Stimulated activated CD4-positive, alpha-beta T cell treated with anti-CD3 and anti-CD28 coated beads, TNF-alpha, amount 100 ng/mL, for 24 hours (primary cell): Measurements from ENCODE around the gene GINS2.

Source experiments
- DNase-seq, 3 experiments: peaks; one replicate each; pipeline ENCODE4 v3.0.0-alpha.2; 2020; ENCODE audit warnings: low read depth in 3 of 3

The GINS2 gene

DNA sequence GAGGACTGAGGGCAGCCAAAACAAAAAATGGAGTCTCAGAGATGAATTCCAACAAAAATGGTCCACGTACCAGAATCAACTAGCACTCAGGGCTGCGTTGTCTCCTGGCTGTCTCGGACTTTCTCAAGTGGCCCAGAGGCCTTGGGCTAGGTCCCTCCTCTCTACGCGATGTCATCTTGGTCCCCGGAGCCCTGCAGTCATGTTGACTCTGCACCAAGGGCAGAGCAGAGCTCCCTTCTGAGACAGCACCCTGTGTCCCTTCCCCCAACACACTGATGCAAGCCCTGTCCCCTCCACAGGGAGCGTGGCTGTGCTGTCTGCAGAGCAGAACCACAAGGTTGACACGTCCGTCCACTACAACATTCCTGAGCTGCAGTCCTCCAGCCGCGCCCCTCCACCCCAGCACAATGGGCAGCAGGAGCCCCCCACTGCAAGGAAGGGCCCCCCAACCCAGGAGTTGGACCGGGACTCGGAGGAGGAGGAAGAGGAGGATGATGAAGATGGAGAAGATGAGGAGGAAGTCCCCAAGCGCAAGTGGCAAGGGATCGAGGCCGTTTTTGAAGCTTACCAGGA lies 20.8 kb downstream of the GINS2 start:
- no peak for DNase-seq

DNA sequence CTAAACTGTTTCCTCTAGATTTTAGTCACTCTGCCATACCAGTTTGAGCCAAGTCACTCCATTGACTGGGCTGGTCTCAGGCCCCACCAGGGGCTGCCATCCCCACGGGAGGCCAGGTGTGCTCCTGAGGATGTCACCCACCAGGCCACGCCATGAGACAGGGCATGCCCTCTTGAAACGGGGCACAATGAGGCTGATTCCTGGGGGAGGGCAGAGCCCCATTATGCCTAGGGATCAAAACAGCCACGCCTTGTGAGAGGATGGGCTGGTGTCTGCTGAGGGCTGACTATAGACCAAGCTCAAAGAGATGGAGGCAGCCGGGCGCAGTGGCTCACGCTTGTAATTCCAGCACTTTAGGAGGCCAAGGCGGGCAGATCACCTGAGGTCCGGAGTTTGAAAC lies 21.5 kb downstream of the GINS2 start:
- DNase-seq = no peak

DNA sequence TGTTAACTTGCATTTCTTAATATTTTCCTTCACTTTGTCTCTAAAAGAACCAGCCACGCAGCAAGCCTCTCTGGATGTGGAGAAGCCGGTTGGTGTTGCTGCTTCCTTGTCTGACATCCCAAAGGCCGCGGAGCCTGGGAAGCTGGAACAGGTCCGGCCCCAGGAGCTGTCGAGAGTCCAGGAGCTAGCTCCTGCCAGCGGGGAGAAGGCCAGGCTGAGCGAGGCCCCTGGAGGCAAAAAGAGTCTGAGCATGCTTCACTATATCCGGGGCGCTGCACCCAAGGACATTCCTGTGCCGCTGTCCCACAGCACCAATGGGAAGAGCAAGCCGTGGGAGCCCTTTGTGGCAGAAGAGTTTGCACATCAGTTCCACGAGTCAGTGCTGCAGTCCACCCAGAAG lies 22.8 kb downstream of the GINS2 start:
- DNase-seq = no peak

DNA sequence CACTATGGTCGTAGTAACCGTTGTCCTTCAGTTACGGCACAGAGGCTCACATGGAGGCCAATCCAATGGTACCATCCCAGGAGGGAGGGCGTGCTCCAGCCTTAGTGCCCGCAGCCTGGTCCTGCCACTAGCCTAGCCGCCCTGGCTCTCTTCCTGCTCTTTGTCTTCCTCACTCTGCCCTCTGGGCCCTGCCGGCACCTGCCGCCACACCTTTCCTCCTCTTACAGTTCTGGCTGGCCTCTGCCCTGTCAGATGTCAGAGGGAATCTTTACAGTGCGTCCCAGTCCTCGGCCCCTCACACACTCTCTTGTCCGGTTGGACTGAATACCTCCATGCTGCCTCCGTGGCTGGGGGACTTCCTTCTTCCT lies 23.4 kb downstream of the GINS2 start:
- no peak for DNase-seq

DNA sequence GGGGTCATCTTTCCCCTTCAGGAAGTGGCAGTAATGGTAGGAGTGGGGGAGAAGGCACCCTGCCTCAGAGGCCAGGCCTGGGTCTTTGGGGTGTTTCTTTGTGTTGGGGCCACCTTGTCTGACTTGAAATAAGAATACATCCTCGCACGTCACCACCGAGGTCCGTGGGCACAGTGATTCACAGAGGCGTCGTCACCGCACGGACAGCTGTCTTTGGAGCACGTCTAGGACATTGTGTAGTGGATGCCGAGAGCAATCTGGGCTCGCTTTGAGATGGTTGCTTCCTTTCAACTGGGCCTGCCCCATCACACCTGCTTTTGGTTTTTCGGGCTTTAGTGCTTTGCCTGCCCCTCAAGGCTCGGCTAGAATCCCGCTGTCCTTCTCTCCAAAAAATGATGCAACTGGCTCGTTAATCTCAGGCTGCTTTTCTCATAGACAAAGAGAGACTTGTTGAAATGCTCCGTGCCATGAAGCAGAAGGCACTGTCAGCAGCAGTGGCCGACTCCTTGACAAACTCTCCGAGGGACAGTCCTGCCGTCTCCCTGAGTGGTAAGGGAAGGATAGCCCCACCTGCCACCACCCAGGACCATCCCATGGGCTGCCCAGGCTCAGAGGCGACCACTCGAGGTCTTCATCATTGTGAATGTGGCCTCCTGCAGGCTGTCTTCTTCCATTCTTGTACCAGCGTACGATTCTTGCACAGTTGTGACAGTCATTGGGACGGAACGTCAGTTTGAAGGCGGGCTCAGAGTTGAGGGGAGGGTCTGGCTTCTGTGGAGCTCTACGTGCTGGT lies 24.0 kb downstream of the GINS2 start:
- DNase-seq = no peak

DNA sequence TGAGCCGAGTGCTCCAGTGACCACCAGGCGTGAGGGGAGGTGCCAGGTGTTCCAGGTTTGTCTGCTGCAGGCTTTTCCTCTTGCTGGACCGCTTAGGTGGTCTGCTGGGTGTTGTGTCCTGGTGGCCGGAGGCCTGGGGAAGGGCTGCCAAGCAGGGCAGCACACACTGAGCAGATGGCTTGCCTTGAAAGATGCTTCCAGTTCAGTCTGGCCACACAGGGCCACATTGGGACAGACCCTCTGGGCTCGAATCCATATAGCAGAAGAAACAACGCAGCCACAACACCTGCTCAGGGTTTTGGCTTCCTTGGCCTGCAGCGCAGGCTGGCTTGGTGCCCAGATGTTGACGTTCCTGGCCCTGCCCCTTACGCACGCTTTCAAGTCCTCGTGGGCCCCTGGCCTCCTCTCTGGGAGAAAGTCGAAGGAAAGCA lies 24.8 kb downstream of the GINS2 start:
- DNase-seq = no peak

DNA sequence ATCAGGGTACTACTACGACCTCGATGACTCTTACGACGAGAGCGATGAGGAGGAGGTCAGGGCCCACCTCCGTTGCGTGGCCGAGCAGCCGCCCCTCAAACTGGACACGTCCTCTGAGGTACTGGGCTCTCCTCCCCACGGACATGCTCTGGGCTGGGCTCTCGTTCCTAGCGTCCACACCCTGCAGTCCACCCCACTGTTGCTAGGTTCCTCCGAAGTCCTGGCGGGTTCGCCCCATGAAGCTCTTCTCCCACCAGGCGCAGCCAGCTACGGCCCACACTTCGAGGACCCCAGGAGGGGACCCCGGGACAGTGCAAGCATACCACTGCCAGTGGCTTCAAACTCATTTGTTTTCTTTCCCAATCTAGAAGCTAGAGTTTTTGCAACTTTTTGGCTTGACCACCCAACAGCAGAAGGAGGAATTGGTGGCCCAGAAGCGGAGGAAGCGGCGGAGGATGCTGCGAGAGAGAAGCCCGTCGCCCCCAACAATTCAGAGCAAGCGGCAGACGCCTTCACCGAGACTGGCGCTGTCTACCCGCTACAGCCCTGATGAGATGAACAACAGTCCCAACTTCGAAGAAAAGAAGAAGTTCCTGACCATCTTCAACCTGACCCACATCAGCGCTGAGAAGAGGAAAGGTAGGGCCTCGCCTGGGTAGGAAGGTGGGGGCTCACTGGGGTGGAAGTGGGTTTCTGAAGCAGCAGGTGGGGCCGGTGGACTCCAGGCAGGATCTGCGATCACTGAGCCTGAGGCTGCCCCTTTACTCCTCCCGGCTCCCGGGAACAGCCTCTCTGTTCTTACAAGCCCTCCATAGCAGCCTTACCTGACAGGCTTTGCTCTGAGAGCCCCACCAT lies 25.6 kb downstream of the GINS2 start:
- no peak for DNase-seq

DNA sequence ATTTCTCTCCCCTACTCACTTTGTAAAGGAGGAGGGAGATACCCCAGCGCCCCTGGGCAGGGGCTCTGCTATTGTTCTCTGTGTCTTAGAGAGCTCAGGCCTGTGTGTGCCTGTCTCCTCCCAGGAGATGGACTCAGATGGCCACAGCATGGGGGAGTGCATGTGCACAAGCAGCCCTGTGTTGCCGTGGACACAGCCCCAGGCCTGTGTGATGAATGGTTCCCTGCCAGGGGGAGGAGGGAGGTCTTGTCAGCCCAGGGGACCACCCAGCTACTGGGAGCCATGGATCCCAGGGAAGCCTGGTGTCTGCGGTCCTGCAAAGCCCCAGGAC lies 26.3 kb downstream of the GINS2 start:
- no peak for DNase-seq

DNA sequence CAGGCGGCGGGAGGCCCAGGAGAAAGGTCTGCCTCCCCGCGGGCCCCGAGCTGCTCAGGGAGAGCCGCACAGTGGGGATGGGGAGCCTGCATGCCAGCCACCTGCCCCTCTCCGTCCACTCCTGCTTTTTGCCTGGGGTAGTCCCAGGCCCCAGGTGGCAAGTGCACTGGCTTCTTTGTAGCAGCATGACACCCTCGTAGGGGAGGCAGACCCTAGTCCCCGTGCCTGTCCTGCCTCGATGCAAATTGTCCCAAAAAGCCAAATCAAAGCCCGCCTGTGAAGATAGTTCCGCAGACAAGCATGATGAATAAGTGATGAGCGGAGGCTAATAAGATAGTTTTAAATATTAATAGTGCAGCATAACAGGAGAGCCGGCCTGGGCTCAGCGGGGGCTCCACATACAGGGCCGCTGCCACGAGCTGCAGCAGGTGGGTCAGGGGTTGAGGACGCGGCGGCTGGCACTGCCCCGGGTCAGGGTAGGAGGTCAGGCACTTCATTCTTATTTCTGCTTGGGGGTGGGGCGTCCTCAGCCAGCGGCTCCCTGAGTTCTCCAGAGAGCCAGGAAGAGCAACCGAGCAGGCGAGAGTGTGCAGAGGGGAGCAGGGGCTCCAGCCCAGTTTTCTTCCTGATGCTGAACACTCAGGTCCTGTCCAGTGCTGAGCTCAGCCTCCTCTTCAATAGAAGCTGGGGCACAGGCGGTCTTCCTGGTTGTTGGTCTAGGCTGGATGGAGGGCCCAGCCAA lies 26.8 kb downstream of the GINS2 start:
- DNase-seq = no peak

DNA sequence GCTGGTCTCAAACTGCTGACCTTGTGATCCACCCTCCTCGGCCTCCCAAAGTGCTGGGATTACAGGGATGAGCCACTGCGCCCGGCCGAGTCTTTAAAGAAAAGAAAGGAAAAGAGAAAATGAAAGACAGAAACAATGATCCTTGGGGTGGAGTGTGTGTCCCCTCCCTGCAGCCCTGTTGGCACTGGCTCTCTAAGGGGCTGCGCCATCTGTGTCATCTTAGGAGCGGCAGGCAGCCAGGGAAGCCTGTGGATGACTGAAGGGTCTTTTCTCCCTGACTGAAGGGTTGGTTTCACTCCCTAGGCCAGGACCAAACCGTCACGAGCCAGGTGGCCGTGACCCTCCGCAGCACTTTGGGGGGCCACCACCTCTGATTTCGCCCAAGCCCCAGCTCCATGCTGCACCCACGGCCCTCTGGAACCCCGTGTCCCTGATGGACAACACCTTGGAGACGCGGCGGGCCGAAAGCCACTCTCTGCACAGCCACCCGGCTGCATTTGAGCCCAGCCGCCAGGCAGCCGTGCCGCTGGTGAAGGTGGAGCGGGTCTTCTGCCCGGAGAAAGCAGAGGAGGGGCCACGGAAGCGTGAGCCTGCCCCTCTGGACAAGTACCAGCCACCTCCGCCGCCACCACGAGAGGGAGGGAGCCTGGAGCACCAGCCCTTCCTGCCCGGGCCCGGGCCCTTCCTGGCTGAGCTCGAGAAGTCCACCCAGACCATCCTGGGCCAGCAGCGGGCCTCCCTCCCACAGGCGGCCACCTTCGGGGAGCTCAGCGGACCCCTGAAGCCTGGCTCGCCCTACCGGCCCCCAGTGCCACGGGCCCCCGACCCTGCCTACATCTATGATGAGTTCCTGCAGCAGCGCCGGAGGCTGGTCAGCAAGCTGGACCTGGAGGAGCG lies 27.7 kb downstream of the GINS2 start:
- no peak for DNase-seq

DNA sequence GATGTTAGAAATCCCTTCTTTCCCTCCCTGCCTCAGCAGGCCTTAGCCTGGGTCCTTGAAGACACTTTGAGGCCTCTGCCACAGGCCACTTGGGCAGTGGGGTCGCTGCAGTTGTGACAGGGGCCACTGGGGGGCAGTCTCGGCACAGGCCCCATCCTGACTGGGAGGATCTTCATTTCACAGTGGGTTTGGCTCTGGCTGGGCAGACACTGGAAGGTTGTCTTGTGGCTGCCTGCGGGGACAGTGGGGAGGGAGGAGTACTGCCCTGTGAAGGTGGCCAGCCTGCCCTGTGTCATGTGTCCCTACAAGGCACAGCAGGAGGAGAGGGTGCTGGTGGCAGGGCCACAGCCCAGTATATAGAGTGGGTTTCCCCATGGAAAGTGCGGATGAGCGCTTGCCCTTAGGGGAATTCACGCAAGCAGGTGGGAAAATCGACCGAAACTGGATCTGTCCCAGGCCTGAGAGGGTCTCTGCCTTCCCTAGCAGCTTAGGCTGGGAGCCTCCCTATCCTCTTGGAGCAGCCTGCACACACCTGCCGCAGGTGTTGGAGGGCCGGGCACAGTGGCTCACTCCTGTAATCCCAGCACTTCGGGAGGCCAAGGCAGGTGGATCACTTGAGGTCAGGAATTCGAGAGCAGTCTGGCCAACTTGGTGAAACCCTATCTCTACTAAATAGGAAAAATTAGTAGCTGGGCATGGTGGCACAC lies 28.8 kb downstream of the GINS2 start:
- peak; percentile 32 to 68 (median 37) for DNase-seq

DNA sequence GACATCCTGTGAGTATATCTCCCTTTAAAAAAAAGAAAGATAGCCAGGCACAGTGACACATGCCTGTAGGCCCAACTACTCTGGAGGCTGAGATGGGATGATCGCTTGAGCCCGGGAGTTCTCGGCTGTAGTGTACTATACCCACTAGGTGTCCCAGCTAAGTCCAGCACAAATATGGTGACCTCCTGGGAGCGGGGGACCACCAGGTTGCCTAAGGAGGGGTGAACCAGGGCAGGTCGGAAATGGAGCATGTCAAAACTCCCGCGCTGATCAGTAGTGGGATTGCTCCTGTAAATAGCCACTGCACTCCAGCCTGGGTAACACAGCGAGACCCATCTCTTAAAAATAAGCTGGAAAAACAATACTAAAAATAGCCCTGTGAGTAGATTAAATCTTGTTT lies 29.4 kb downstream of the GINS2 start:
- no peak for DNase-seq

DNA sequence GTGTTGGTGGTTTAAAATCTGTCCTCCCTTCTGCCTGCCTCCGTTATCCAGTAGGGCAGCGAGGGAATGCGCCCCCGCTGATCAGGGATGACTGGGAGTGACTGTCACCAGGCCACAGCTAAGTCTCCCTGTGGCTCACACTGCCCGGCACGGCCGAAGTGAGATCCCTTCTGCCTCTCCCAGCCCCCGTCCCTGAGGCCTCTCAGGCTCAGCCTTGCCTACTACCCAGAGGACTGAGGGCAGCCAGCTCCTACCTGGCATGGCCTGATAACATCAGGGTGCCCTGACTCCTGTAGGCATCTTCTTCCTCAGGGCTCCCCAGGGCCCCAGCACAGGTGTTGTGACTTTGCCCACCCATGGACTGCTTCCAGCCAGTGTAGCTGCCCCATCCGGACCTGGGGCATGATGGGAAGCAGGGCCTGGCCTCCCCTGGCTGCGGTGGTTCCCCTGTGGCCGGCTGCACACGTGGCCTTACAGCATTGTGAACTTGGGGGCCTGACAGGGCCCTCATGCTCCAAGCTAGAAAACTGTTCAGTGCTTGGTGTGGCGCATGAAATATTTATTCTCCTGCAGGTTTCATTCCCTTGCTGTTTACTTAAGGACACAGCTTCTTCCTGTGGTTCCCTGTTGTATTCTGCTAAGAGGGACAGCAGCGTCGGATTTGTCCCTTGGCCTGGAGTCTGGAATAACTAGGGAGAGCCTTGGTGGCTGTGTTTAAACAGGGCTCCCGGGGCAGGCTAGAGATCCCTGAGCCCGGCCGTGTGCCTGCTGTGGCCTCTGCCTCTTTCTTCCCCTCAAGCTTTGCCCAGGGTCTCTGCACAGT lies 30.0 kb downstream of the GINS2 start:
- no peak for DNase-seq

DNA sequence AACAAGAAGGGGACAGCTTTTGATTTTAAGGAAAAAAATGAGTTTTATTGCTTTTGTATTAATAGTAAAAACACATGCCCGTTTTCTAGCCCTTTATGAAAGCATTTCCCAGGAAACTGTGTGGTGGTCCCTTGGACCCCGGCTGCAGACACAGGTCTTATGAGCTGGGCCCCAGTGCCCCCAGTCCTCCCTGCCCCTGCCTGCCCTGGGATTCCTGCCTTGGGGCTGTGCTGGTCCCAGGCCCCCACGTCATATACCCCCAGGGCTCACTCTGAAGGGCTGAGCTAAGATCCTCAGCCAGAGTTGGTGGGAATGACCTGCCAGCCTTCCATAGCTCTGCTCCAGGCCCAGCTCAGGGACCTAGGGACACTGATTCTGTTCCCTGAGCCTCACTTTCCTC lies 30.8 kb downstream of the GINS2 start:
- DNase-seq = no peak

DNA sequence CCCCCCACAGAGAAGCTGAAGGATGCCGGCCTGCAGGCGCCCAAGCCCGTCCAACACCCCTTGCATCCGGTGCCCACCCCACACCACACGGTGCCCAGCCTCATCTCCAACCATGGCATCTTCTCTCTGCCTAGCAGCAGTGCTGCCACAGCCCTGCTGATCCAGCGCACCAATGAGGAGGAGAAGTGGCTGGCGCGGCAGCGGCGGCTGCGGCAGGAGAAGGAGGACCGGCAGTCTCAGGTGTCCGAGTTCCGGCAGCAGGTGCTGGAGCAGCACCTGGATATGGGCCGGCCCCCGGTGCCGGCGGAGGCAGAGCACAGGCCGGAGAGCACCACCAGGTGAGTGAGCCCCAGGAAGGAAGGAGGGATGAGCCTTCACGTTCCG lies 31.5 kb downstream of the GINS2 start:
- no peak for DNase-seq

DNA sequence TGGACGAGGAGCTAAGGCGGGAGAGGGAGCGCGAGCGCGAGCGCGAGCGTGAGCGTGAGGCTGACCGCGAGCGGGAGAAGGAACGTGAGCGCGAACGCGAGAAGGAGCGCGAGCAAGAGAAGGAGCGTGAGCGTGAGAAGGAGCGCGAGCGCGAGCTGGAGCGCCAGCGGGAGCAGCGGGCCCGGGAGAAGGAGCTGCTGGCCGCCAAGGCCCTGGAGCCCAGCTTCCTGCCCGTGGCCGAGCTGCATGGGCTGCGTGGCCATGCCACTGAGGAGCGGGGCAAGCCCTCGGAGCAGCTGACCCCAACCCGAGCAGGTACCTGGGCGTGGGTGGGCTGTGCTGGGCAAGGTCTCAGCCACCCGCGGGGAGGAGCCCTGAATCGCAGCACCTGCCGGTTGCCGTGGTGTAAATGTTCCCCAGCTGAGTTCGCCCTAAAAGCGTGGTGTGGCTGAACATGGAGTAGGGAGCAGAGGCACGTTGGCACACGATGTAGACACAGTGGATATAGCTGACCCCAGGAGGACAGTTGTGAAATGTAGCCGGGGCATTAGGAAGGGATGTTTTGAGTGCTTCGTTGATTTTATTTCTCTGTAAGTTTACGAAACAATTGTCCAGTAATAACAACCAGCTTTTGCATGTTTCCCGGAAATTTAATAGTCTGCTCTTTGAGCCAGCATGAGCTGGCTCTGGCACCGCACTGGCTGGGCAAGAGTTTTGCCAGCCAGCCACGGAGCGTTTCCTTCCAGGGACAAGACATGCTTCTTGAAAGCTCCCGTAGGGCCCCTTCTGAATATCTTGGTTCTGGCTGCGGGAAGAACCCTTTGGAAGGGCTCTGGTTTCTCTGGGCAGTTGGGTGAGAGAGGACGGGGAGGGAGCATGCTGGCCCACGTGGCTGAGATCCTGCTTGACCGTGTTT lies 32.1 kb downstream of the GINS2 start:
- DNase-seq = no peak

DNA sequence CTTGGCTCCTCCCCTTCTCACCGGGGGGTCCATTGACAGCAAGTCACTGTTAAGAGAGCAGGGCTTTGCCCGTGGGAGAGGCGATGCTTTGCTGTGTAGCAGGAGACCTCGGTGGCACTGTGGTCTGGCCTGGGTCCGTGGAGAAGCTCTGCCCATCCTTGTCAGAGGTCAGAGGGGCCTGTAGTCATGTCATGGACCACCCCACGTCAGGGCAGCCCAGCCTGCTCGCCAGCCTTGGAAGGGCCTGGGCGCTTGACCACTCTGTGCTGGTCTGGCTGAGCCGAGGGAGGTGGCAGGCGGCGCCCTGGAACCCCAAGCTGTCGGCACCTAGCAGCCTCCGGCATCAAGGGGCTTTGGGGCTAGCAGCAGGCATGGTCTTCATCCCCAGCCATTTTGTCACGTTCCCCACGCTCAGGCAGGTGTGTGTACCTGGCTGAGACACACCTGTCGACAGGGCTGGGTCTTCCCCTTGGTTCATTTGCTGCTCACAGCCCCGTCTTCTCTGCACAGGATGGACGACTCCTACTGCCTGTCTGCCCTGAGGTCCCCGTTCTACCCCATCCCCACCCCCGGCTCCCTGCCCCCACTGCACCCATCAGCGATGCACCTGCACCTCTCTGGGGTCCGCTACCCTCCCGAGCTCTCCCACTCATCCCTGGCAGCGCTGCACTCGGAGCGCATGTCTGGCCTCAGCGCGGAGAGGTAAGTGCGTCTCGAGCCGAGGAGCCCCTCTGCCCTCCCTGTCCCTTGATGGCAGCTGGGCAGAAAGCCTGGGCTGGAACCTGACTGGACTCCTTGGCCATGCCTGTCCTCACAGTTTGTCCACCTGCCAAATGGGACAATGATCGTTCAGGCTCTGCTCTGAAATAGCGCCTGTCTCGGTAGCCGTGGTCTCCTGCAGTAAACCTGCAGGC lies 33.3 kb downstream of the GINS2 start:
- DNase-seq = no peak
